ENCODE results near the gene DDX19B. TPM values are rescaled to one million over a fixed set of nuclear protein-coding genes. Genes with fewer than 3 reads are reported as not detected.
A peak's percentile ranks its signal among the peaks of the same experiment; 100 is the strongest.

DDX19B gene
- total RNA-seq, 1 experiment from 2014 or later = 38.4 TPM

GRCh38 chr16:70370924-70371323, 71.9 kb downstream of the DDX19B start:
- DNase-seq (ENCODE audit: low spot score) (no peak), ATAC-seq (no peak)
- H3K27me3 Mint-ChIP-seq (ENCODE audit: low read depth) = no peaks in the 10 kb centered on the region
- peaks cover 54% of the 10 kb centered on the region for H3K36me3 Mint-ChIP-seq
- H3K27ac Mint-ChIP-seq = no peak overlapping the region
- no peaks in the 10 kb centered on the region for H3K9me3 Mint-ChIP-seq
- ChIA-PET POLR2A (no interaction called here), CTCF (interaction anchor here (1.1 kb wide), 1 partner anchor 31 kb away, joined by 6 read pairs; no protein-coding TSS in a partner anchor)
- H3K4me3 Mint-ChIP-seq = no peak overlapping the region
- TF ChIP-seq ZNF263 (CRISPR knock-in tag; IDR thresholded peaks at IDR 0.05; ENCODE audit: low read depth) (no peak), ZNF232 (CRISPR knock-in tag; IDR thresholded peaks at IDR 0.05) (no peak), SMAD4 (CRISPR knock-in tag; IDR thresholded peaks at IDR 0.05) (no peak), KAT7 (CRISPR knock-in tag; IDR thresholded peaks at IDR 0.05; ENCODE audit: borderline replicate concordance) (no peak), ZNF423 (CRISPR knock-in tag; IDR thresholded peaks at IDR 0.05) (no peak), JUN (CRISPR knock-in tag; IDR thresholded peaks at IDR 0.05) (no peak), ZBTB43 (CRISPR knock-in tag; IDR thresholded peaks at IDR 0.05) (no peak), RELA (CRISPR knock-in tag; IDR thresholded peaks at IDR 0.05; ENCODE audit: borderline replicate concordance) (no peak), GRHL2 (CRISPR knock-in tag; IDR thresholded peaks at IDR 0.05; ENCODE audit: insufficient replicate concordance, severe bottlenecking) (no peak), AFF4 (CRISPR knock-in tag; IDR thresholded peaks at IDR 0.05; ENCODE audit: borderline replicate concordance) (no peak), CREM (CRISPR knock-in tag; IDR thresholded peaks at IDR 0.05) (no peak), ZNF425 (CRISPR knock-in tag; conservative IDR thresholded peaks at IDR 0.05) (no peak)
- H3K4me1 Mint-ChIP-seq = no peaks in the 10 kb centered on the region

- ChIA-PET POLR2A (interaction anchor here (0.7 to 1.2 kb wide), 2 partner anchors 8 to 341 kb away, joined by 4 read pairs; no protein-coding TSS in a partner anchor), CTCF (no interaction called here)
- Mint-ChIP-seq H3K4me3 (no peak overlapping the region), H3K36me3 (peaks cover 47% of the 10 kb centered on the region), H3K27ac (peak overlapping the region; percentile 37), H3K4me1 (no peaks in the 10 kb centered on the region), H3K27me3 (ENCODE audit: low read depth) (no peaks in the 10 kb centered on the region), H3K9me3 (no peaks in the 10 kb centered on the region)
- no peak for DNase-seq (ENCODE audit: low spot score)
- no peak for ATAC-seq
- TF ChIP-seq RELA (CRISPR knock-in tag; IDR thresholded peaks at IDR 0.05; ENCODE audit: borderline replicate concordance) = no peak
- TF ChIP-seq AFF4 (CRISPR knock-in tag; IDR thresholded peaks at IDR 0.05; ENCODE audit: borderline replicate concordance) = no peak
- no peak for TF ChIP-seq ZNF138 (CRISPR knock-in tag; conservative IDR thresholded peaks at IDR 0.05)
- TF ChIP-seq KAT7 (CRISPR knock-in tag; IDR thresholded peaks at IDR 0.05; ENCODE audit: borderline replicate concordance) = no peak
- TF ChIP-seq CREM (CRISPR knock-in tag; IDR thresholded peaks at IDR 0.05) = no peak
Measured at GRCh38 chr16:70372921-70373728, 74.1 kb downstream of the DDX19B start.

Measured in WTC11 (cell line).